OCI-M2 (cell line): ENCODE results near the gene THSD4.

ENCODE experiments used
- DNase-seq: peaks from one replicate; lab custom pipeline; 2025; ENCODE audit not compliant: unreplicated experiment; lab: John Stamatoyannopoulos, UW

THSD4 gene

GRCh38 chr15:71638876-71639275, 523.6 kb downstream of the THSD4 start:
- DNase-seq: no peak

- DNase-seq: no peak
Observed at GRCh38 chr15:71639471-71639870, 524.2 kb downstream of the THSD4 start.

GRCh38 chr15:71643918-71644317, 528.6 kb downstream of the THSD4 start:
- DNase-seq: no peak

- no peak for DNase-seq
Observed at GRCh38 chr15:71646767-71647486, 531.7 kb downstream of the THSD4 start.

- no peak for DNase-seq
Observed at GRCh38 chr15:71647487-71647808, 532.2 kb downstream of the THSD4 start.

GRCh38 chr15:71648095-71648494, 532.8 kb downstream of the THSD4 start:
- DNase-seq: no peak

GRCh38 chr15:71649894-71650293, 534.6 kb downstream of the THSD4 start:
- no peak for DNase-seq

- DNase-seq: no peak
Observed at GRCh38 chr15:71650603-71651002, 535.3 kb downstream of the THSD4 start.

- DNase-seq: no peak
Observed at GRCh38 chr15:71651750-71652186, 536.5 kb downstream of the THSD4 start.

- DNase-seq: no peak
Observed at GRCh38 chr15:71654042-71654719, 538.9 kb downstream of the THSD4 start.

- DNase-seq: no peak
Observed at GRCh38 chr15:71654720-71655174, 539.5 kb downstream of the THSD4 start.

- no peak for DNase-seq
Observed at GRCh38 chr15:71656425-71656824, 541.2 kb downstream of the THSD4 start.

- DNase-seq: no peak
Observed at GRCh38 chr15:71657141-71657540, 541.9 kb downstream of the THSD4 start.

- DNase-seq: no peak
Observed at GRCh38 chr15:71658036-71658435, 542.8 kb downstream of the THSD4 start.

GRCh38 chr15:71658827-71659729, 543.8 kb downstream of the THSD4 start:
- no peak for DNase-seq

- no peak for DNase-seq
Observed at GRCh38 chr15:71659730-71660067, 544.4 kb downstream of the THSD4 start.

GRCh38 chr15:71660501-71660900, 545.2 kb downstream of the THSD4 start:
- no peak for DNase-seq

GRCh38 chr15:71662306-71662705, 547.0 kb downstream of the THSD4 start:
- no peak for DNase-seq

GRCh38 chr15:71664622-71665021, 549.4 kb downstream of the THSD4 start:
- no peak for DNase-seq

GRCh38 chr15:71666763-71667620, 551.7 kb downstream of the THSD4 start:
- no peak for DNase-seq

- no peak for DNase-seq
Observed at GRCh38 chr15:71669688-71670087, 554.4 kb downstream of the THSD4 start.
